NCI-H2171 treated with DMSO at 0.1 percent for 48 hours (cell line): ENCODE measurements around the gene RALGAPA2.

ENCODE experiments used
- DNase-seq: peaks from one replicate; lab custom pipeline; 2025; lab: John Stamatoyannopoulos, UW

RALGAPA2 gene

GRCh38 chr20:20712474-20713243 is at the start of gene RALGAPA2:
Gene RALGAPA2, minus strand, starts transcription at chr20:20712644. Its CDS starts 164 bp downstream, at chr20:20712480.
- peak; percentile 100 for DNase-seq

GRCh38 chr20:20761301-20761700 is 48.9 kb upstream of the RALGAPA2 start:
- no peak for DNase-seq

- no peak for DNase-seq
Observed at GRCh38 chr20:20759132-20759531, 46.7 kb upstream of the RALGAPA2 start.

GRCh38 chr20:20755674-20756319 is 43.4 kb upstream of the RALGAPA2 start:
- DNase-seq, result no peak

- no peak for DNase-seq
Observed at GRCh38 chr20:20755231-20755630, 42.8 kb upstream of the RALGAPA2 start.

GRCh38 chr20:20754714-20755113 is 42.3 kb upstream of the RALGAPA2 start:
- no peak for DNase-seq

- DNase-seq, result no peak
Observed at GRCh38 chr20:20752712-20753111, 40.3 kb upstream of the RALGAPA2 start.

- no peak for DNase-seq
Observed at GRCh38 chr20:20747298-20747697, 34.9 kb upstream of the RALGAPA2 start.

GRCh38 chr20:20744170-20744725 is 31.8 kb upstream of the RALGAPA2 start:
- no peak for DNase-seq

- peak; percentile 10 for DNase-seq
Observed at GRCh38 chr20:20743511-20744169, 31.2 kb upstream of the RALGAPA2 start.

GRCh38 chr20:20741087-20742045 is 28.9 kb upstream of the RALGAPA2 start:
- DNase-seq, result no peak

GRCh38 chr20:20740541-20740940 is 28.1 kb upstream of the RALGAPA2 start:
- no peak for DNase-seq

GRCh38 chr20:20737158-20737557 is 24.7 kb upstream of the RALGAPA2 start:
- no peak for DNase-seq

GRCh38 chr20:20736303-20736702 is 23.9 kb upstream of the RALGAPA2 start:
- DNase-seq, result peak; percentile 10

GRCh38 chr20:20734475-20734948 is 22.1 kb upstream of the RALGAPA2 start:
- no peak for DNase-seq

- no peak for DNase-seq
Observed at GRCh38 chr20:20733943-20734342, 21.5 kb upstream of the RALGAPA2 start.

- DNase-seq, result peak; percentile 57
Observed at GRCh38 chr20:20732641-20733040, 20.2 kb upstream of the RALGAPA2 start.

- no peak for DNase-seq
Observed at GRCh38 chr20:20731945-20732296, 19.5 kb upstream of the RALGAPA2 start.

GRCh38 chr20:20731000-20731944 is 18.8 kb upstream of the RALGAPA2 start:
- DNase-seq, result no peak

- DNase-seq, result no peak
Observed at GRCh38 chr20:20729563-20729962, 17.1 kb upstream of the RALGAPA2 start.
